Pons (tissue), 1 donor: Measurements from ENCODE around the gene ABCD2.
"Not testable (repeated sequence)": the region's sequence is repeated elsewhere in the genome, so short reads cannot be mapped to it uniquely, and the experiment has no call there.

Source experiments
- DNase-seq: peaks from one replicate; pipeline ENCODE4 v3.0.0-alpha.2; 2016; ENCODE audit warnings: low spot score

The ABCD2 gene

DNA sequence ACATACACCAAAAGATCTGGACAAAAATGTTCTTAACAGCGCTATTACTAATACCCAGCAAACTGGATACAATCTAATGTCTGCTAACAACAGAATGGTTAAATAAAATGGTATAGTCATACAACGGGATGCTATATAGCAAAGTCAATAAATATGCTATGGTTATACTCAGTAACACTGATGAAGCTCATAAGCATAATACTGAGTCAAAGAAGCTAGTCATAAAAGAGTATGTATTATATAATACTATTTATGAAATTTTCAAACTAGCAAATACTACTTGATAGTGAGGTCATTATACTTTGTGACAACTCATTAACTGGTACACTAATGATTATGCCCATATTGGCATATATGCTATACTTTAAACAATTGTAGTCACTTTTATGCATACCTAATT, 7.4 kb downstream of the ABCD2 start:
- no peak for DNase-seq

- no peak for DNase-seq
Measured at GRCh38 chr12:39611818-39612217, 7.8 kb downstream of the ABCD2 start.

DNA sequence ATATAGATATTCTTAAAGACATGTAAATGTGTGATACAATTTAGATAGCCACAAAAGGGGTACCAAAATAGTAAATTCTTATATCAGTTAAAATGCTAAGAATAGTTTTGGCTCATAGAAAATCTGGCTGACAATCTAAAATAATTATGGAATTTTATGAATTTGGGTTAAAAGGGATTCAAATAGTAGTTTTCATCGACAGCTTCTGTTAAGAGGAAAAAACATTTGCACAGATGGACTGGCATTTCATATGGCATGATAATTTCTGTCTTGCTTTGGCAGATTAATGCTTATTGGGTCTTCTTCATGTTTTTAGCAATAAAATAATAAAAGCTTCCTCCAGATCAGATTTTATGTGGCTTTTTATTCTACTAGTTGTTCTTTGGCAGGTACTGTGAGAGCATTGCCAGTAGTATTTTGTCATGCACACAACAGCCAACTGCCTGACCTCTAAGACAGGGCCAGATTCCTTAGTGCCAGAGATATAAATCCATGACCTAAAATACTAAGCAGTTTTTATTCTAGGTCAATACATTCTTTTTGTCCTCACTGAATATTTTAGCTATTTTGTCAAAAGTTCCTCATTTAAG, 9.1 kb downstream of the ABCD2 start:
- no peak for DNase-seq

DNA sequence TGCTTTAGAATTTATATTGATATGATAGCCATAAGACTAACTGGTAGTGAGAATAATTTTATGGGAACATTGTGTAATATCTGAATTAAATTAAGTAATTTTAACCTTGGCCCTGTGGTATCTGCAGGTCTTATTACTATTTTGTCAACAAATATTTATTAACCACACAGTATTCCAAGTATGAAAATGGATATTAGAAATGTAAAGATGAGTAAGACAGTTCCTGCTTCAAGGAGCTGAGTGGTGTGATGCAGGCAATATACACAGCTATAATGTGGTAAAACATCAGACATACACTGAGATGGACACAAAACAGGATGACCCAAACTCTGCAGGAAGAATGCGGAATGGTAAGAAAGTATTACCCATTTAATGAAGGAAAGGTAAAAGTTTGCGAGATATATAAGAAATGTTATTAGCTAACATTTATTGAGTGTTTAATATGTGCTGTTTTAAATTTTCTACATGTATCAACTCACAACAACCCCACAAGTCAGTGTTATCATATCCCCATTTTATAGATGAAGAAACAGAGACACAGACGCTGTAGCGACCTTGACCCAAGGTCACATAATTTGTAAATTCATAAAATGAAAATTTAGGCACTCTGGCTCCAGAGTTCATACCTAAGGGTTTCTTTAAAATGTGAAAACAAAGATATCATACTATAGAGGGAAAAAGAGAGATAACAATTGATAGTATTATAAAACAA, 12.7 kb downstream of the ABCD2 start:
- no peak for DNase-seq

DNA sequence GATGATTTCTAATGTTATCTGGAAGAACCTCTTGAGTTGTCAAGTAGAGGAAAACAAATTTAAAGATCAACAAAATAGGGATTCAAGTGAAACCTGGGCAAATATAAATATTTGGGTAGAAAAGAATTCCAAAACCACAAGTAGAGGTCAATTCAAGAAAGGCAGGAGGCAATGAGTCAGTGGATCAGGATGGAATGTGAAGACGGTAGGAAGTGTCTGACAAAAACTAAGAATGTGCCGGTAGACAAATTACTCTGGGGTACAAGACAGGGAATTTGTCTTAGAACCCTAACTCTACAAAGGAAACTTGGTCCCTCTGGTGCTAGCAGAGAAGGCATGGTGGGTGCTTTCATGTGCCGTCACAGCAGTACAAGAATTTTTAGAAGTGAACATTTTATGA, 13.6 kb downstream of the ABCD2 start:
- no peak for DNase-seq

DNA sequence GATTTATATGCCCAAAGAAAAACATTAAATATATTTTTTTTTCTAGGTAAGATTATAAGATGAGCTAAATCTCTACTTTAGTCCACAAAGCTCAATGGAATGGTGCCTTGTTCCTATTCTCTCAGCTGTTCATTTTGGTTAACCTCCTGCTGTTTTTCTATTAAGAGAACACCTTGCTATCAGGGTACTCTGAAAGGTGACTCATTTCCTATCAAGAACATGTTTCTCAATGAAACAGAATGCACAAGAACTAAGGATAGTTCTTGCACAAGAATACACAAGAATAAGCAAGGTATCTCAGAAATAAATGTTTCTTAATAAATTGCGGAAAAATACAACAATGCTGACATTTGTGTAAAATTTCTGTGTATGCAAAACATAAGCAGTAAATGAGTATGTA, 14.1 kb downstream of the ABCD2 start:
- peak; percentile 6 for DNase-seq

- no peak for DNase-seq
Measured at GRCh38 chr12:39603065-39603464, 16.5 kb downstream of the ABCD2 start.

- not testable (repeated sequence) for DNase-seq
Measured at GRCh38 chr12:39601951-39602350, 17.7 kb downstream of the ABCD2 start.

GRCh38 chr12:39595928-39596327, 23.7 kb downstream of the ABCD2 start:
- no peak for DNase-seq

DNA sequence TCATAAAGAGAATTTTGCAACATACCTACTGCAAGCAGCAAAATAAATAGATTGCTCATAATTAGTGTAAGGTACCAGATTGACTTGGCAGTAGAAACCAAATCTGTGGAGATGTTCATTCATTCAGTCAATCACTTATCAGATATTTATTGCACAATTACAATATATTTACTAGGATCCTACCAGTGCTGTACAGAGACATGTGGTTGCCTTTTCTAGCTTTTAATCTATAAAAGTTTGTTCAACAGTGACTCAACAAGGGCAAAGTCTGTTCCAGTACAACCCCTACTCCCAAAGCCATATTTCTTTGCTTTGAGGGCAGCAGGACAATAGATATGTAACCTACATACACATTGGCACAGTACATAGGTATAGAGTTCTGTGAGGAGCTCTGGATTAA, 27.3 kb downstream of the ABCD2 start:
- DNase-seq, result no peak

- DNase-seq, result no peak
Measured at GRCh38 chr12:39588348-39588747, 31.3 kb downstream of the ABCD2 start.

- no peak for DNase-seq
Measured at GRCh38 chr12:39587225-39587624, 32.4 kb downstream of the ABCD2 start.

GRCh38 chr12:39586816-39587215, 32.8 kb downstream of the ABCD2 start:
- DNase-seq, result no peak

GRCh38 chr12:39581592-39581991, 38.0 kb downstream of the ABCD2 start:
- no peak for DNase-seq

- DNase-seq, result no peak
Measured at GRCh38 chr12:39575498-39575875, 44.1 kb downstream of the ABCD2 start.

GRCh38 chr12:39574785-39575497, 44.7 kb downstream of the ABCD2 start:
- no peak for DNase-seq

GRCh38 chr12:39574378-39574777, 45.2 kb downstream of the ABCD2 start:
- no peak for DNase-seq

DNA sequence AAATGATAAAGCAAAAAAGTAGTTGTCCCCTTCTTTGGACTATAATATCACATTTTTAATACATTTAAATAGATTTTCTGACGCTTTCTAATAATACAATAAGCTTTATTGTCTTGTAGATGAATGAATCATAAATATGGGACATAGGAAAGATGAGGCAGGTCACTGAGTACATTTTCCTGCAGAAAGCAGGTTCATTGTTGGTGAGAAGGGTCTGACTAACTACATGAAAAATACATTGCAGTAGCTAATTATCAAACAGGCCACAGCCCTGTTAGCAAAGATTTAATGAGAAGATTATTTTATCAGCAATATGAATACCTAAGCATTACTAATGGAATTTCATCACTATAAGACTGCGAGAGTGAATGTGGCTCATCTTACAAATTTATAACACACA, 45.6 kb downstream of the ABCD2 start:
- DNase-seq, result no peak

DNA sequence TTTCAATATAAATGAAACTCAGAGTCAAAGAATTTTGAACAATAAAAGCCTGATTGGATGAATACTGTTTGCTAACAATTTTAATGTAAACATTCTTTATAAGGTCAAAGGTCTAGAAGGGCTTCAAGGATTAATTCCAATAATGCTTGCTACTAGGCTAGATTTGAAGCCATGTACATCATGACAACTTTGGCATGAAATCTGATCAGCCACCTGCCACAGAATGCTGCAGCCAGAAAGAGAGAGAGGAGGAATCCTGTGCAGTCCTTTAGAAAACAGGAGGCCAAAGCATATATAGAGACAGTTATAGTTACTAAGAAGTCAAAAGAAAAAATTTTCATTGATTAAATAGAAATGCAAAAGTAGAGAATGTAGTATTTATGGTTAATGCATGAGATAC, 47.1 kb downstream of the ABCD2 start:
- DNase-seq, result no peak

DNA sequence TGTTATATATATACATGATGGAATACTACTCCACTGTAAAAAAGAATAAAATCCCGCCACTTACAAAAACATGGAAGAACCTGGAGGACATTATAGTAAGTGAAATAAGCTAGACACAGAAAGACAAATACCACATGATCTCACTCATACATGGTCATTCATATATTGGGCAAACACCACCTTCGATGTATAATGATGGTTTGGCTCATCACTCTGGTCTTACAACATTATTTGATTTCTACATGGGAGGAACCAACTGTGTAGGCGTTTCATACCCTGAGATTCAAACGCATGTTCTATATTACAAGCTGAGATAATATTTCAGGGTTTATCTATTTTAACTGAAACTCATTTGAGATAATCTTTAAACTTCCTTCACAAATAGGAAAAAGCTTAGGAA, 48.3 kb downstream of the ABCD2 start:
- DNase-seq, result no peak

GRCh38 chr12:39553476-39553875, 66.1 kb downstream of the ABCD2 start:
- DNase-seq, result no peak

GRCh38 chr12:39544211-39544610, 75.4 kb downstream of the ABCD2 start:
- not testable (repeated sequence) for DNase-seq

DNA sequence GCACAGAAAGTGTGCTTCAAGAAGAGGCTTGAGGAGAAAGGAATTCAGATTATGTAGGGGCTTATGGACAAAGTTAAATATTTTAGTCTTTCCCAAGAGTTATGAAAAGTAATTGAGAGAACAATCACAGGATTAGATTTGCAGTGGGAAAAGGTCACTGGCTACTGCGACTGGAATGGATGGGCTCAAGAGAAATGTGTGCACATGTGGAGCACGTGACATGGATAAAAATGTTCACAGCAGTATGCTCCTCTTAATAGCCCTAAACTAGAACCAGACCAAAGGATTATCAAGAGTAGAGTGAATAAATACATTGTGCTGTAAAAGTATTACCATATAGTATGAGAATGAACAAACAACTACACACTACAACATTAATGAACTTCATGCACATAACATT, 78.1 kb downstream of the ABCD2 start:
- no peak for DNase-seq
